ENCODE measurements around the gene CARMIL1.

The CARMIL1 gene

DNA sequence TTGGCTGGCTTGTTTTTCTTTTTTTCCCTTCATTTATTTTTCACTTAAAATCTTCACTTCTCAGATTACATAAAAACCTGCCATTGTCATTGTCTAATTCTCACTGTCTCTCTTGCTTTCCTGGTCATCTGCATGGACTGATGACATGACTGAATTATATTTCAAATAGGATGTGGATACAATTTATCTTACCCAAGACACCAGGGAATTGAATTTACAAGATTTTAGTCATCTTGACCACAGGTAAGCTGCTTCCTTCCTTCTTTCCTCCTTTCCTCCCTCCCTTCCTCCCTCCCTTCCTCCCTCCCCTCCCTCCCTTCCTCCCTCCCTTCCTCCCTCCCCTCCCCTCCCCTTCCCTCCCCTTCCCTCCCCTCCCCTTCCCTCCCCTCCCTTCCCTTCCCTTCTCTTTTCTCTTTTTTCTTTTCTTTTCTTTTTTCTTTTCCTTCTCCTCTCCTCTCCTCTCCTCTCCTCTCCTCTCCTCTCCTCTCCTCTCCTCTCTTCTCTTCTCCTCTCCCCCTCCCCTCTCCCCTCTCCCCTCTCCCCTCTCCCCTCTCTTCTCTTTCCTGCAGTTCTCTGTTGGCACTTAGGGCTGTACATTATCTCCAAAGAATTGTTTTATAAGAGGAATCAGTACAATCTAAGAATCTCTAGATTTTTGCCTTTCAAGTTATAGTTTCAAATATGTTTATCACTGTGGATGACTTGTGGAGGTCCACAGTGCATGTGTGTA lies 171.5 kb downstream of the CARMIL1 start:
- intact Hi-C loops (cut with DNase I): no loop called here
- no peak for DNase-seq

DNA sequence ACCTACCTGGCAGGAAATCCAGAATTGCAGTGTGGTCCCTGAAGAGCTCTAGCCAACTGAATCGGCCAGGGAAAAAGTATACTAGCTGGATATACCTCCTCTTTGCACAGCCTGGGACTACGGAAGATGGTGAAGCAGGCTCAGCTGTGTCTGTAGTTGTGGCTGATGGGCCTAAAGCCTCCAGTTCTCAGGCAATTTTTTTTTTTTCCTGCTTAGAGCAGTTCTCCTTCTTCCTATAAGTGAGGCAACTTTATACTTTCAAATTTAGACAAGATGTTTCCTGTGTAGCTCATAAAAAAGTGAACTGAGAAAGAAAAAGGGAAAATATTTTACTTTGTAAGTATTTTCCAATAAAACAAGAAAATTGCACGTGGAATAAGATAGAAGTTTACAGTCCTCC lies 172.9 kb downstream of the CARMIL1 start:
- intact Hi-C loops (cut with DNase I): no loop called here
- no peak for DNase-seq

DNA sequence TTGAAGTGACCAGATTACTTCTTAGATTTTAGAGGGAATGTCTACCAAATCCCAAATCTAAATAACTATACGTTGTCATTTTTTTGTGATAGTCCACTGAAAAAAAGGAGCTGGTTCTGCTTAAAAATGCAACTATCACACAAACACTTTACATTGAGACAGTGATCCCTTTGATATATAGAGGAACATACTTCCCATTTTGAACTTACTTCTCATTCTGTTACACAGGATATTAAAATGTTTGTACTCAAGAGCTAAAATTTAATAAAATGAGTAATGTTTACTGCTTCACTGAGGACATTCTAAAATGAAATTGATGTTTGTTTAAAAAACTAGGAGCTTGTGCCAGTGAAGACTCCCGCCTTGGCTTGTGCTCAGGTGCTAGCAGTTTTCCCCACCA lies 174.1 kb downstream of the CARMIL1 start:
- no peak for DNase-seq
- intact Hi-C loops (cut with DNase I): no loop called here

DNA sequence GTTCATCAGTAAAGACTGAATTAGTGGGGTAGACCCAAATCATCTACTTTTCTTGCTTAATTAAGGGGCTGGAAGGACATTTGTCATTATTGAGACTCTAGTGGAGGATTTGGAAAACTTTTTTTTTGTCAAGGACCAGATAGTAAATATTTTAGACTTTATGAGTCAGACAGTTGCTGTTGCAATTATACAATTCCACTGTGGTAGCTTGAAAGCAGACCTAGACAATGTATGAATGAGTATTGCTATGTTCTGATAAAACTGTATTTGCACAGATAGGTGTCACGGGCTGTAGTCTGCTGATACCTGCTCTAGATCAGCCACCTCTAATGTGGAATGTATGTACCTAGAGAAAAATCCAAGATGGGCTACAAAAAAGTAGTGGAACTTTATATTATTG lies 175.0 kb downstream of the CARMIL1 start:
- intact Hi-C loops (cut with DNase I): no loop called here

DNA sequence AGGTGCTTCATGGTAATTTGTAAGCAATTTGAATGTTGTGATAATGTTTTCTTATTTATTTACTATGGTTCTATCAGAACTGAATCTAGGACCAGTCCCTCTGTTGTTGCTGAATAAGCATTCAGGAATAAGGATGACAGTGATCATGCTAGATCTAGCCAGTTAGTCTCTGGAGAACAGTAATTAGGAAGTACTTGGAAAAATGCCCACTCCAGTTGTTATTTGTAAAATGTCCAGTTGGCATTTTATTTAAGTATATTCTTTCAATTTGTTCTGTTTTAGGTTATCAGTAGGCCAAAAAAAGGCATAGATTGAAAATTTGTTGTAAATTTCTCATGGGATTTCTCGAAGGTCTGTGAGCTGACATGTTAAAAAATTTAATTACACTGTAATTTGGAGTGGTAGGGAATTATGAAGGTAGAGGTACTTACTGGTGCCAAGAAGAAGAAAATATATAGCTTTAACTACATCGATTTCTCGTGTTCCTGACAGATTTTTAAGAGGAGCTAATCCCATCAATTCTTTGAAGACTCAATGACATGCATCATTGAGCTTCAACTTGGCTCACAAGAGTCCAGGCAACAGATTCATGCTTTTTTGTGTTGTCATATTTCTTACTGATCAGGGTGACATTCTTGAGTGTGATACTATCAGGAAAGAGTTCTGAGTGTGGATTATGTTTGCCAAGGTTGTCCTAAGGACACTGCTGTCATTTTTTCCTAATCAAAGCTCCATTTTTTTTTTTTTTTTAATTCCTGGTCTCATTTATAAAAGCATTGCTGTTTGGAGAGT lies 177.3 kb downstream of the CARMIL1 start:
- no peak for DNase-seq
- intact Hi-C loops (cut with DNase I): no loop called here

More for the DNA sequence above, 175.0 kb downstream of the CARMIL1 start:
- DNase-seq: no peak

DNA sequence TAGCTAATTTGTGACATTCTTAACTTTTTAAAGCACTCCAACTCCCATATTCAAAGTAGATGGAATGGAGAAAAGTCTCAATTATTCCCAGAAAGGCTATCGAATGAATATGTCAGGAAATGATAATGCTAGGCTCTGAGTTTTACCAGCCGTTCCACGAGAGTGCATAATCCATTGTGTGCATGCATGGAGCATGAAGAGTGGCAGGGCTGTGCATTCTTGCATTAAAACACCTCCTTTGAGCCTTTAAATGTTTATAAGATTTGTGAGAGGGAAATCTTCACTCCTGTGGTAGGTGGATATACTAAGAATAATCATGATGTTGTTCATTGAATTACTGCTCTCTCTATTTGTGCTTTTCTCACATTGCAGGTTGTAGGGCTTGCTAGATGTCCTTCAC lies 178.3 kb downstream of the CARMIL1 start:
- DNase-seq: no peak
- intact Hi-C loops (cut with DNase I): no loop called here

DNA sequence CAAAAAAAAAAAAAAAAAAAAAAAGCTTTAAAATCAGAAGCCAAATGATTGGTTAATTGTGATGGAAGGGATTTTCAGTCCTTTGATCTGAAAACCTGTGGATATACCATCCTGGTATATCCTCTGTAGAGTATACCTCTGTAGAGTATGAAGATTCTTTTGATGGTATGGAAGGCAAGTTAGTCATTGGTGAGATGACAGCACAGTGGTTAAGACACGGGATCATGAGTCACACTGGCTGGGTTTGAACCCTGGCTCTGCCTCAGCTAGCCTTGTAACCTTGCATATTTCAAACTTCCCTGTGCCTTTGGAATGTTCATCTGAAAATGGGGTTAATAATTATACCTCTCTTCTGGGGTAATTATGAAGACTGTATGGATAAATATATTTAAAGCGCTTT lies 179.3 kb downstream of the CARMIL1 start:
- DNase-seq: no peak
- intact Hi-C loops (cut with DNase I): no loop called here

DNA sequence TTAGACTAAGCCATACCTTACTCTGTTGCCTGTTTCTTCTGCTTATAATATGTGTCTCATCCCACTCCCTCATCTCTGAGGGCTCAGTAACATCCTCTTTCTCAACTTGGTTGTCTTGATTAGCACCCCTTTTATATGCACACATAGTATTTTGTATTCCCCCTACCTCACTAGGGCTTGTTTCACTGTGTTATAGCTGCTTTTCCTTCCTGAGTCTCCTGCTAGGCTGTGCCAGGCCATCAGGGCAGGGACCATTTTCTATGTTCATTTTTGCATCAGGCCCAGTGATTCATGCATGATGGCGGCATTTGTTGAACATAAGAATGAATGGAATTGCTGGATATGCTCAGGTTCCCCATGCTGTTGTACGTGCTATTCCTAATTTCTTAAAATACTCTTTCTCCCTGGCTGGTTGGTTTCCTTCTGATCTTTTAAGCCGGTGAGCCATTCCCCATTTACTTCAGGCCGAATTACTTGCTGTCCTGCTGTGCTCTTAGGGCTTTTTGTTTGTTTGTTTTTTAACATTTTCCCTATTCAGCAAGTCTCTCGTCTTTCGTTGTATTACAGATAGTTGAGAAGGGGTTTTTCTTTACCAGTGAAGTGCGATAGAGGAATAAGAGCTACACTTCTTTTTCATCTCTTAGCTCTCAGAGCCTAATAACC lies 183.2 kb downstream of the CARMIL1 start:
- intact Hi-C loops (cut with DNase I): no loop called here
- DNase-seq: no peak

DNA sequence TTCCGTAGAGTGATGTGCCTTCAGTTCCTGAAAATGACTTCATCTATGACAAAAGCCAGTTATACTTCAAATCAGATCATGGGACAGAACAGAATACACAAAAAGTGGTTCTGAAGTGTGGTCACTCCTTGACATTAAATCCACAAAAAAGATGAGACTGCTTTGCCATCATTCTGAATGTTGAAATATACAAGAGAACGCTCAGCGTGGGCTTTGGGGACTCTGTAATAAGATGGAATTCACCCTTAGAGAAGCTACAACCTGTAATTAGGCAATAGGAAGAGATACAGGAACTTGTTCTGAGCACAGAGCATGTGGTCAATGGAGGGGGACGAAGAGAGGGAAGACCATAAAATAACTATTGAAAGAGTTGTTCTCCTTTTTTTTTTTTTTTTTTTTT lies 184.3 kb downstream of the CARMIL1 start:
- intact Hi-C loops (cut with DNase I): no loop called here
- no peak for DNase-seq

DNA sequence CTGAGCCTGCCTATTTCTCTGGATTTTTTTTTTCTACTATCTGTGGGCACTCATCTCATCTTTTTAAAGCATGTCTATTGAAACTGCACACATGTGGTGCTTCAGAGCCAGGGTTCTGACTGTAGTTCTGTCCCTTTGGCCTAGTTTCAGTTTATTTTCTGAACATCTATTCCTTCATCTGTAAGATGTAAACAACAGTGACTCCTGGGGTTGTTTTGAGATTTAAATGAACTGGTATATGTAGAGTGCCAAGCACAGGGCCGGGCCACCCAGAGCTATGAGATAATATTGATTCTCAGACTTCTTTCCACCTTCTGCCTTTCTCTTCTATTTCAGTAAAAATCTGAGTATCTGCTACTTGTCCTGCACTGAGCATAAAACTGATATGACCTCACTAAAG lies 185.1 kb downstream of the CARMIL1 start:
- intact Hi-C loops (cut with DNase I): no loop called here
- no peak for DNase-seq

DNA sequence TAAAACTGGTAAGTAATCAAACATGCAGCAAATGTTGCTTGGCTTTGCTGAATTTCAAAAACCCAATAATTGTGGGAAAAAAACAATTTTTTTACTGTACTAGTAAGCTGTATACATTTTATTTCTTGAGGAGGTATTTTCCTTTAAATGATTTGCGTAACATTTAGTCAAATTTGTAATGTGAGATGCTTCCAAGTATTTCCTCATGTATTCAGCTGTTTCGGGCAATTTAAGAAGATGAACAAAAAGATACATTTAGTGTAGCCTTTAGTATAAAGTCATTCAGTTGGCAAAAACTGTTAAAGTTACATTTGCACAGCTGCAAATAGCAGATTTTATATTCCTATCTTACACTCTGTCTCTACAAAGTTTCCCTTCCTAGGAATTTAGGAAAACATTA lies 186.8 kb downstream of the CARMIL1 start:
- intact Hi-C loops (cut with DNase I): no loop called here
- no peak for DNase-seq

DNA sequence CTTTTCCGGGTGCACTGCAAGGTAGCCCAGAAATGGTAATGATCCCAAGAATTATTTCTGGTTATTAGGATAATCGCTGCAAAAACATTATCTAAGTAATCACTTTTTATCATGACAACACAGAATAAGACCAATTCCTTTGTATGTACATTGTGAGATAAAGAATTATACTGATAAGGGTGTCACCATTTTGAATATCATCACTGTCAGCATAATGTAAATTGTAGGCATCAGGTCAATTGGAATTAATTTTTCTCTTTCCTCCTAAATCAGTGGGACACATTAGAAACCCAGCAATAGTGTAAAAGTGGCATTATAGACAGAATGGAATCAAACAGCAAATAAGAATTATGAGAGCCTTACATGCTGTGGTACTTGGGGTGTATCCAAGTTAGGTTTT lies 189.7 kb downstream of the CARMIL1 start:
- no peak for DNase-seq
- intact Hi-C loops (cut with DNase I): no loop called here

DNA sequence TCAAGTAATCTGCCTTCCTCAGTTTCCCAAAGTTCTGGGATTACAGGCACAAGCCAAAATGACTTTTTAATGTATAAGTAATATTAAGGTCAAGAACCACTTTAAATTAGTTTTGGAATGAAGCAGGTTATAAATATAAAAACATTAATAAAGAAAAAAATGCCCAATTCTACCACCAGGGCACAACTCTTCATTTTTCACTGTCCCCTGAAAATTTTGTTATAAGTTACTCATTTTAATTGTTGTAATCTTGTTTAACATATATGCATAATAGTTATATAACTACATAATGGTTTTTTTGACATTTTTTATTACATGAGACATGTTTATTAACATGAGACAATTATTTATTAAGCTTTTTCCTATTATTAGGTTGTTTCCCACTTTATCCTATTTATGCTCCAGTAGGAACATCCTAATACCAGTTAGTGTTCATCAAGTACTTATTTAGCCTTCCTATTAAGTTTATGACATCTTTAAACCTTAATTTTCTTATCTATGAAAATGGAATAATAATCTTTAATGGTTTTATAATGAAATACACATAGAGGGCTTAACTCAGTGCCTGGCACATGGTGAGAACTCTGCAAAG lies 190.7 kb downstream of the CARMIL1 start:
- intact Hi-C loops (cut with DNase I): no loop called here
- no peak for DNase-seq

DNA sequence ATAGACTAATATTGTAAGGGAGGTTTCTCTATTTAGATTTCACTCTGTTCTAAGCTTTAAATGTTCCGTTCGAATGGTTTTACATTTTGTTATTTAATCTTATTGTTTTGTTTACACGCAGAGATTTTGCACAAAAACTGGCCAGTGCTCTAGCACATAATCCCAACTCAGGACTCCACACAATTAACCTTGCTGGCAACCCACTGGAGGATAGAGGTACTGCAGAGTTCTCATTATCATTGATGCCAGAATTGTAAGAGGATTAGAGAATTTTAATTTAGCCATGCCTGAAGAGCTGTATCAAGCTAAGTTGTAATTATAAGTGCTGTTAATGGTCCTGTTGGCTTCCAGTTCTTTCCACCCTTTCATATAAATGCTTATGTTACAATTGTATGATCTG lies 193.1 kb downstream of the CARMIL1 start:
- intact Hi-C loops (cut with DNase I): no loop called here

DNA sequence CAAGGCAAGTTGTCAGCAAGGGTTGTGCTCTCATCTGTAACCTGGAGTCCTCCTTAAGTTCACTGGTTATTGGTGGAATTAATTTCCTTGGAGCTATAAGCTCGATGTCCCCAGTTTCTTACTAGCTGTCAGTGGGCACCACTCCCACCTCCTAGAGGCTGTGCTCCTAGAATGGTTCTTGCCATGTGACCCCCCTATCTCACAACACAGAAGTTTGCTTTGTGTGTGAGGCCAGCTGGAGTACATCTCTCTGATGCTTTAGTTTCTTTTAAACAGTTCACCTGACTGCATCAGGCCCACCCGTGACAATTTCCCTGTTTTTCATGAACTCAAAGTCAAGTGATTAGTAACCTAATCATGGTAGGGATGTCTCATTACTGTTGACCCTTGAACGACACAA lies 193.7 kb downstream of the CARMIL1 start:
- intact Hi-C loops (cut with DNase I): no loop called here
- DNase-seq: no peak

More for the DNA sequence above, 193.1 kb downstream of the CARMIL1 start:
- no peak for DNase-seq

DNA sequence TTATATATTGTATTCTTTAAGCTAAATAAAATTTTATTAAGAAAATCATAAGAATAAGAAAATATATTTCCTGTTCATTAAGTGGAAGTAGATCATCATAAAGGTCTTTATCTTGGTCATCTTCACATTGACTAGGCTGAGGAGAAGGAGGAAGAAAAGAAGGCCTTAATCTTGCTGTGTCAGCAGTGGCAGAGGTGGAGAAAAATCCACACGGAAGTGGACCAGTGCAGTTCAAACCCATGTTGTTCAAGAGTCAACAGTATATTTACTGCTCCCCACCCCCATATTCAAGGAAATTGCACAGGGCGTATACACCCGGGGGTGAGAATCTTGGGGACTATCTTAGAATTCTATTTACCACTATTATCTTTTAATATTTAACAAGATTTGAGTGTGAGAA lies 194.3 kb downstream of the CARMIL1 start:
- intact Hi-C loops (cut with DNase I): no loop called here
- no peak for DNase-seq

DNA sequence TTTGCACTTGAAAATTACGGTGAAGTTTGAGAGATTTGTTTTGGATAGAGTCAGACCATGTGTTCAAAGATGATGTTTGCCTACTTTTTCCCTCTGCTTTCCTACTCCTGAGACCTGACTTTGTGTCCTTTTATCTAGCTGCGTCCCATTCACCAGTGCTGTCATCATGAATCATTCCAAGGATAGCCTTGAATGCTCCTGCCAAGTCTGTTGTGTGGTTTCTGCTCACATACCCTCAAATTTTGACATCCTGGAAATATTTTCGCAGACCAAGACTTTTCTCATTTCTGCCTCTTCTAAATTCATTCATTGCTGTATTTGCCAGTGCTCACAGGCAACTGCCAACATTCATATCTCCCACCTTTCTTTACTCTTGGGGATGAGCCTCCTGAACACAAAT lies 197.0 kb downstream of the CARMIL1 start:
- intact Hi-C loops (cut with DNase I): no loop called here

DNA sequence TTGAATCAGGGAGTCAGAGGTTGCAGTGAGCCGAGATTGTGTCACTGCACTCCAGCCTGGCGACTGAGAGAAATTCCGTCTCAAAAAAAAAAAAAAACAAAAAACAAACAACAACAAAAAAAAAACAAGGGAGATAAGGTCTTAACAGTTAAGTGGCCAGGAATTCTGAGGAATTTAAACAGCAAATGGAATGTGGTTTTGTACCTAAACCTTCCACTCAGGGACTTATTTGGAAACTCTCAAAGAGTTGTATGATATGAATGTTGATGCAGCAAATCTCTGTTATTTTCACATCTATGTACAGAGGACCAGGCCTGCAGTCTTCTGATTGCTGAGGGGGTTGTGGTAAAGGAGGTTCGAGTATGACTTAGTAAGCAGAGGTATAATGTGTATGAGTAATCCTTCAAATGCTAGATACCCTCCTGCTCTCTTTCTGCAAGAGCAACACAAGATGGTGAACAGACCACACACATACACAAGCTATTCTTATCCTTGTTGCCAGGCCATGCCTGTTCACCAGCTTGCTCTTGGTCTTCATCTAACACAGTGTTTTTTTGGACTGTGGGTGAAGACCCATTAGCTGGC lies 197.9 kb downstream of the CARMIL1 start:
- no peak for DNase-seq
- intact Hi-C loops (cut with DNase I): no loop called here

More for the DNA sequence above, 197.0 kb downstream of the CARMIL1 start:
- no peak for DNase-seq

DNA sequence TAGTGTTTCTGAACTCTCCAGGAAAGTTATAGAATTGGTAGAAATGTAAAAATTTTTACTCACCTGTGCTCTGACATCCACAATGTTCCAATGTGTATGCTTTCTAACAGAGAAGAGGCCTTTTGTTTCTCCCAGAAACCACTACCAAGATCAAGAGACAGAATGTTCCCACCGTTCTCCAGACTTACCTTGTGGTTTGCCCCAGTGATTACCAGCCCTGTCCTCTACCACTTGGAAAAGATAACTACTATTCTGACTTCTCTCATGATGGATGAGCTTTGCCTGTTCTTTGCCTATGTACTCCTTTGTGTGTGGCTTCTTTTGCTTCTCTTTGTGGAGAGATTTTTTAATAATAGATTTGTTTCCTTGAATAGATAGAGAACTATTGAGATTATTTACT lies 199.8 kb downstream of the CARMIL1 start:
- no peak for DNase-seq
- intact Hi-C loops (cut with DNase I): no loop called here

DNA sequence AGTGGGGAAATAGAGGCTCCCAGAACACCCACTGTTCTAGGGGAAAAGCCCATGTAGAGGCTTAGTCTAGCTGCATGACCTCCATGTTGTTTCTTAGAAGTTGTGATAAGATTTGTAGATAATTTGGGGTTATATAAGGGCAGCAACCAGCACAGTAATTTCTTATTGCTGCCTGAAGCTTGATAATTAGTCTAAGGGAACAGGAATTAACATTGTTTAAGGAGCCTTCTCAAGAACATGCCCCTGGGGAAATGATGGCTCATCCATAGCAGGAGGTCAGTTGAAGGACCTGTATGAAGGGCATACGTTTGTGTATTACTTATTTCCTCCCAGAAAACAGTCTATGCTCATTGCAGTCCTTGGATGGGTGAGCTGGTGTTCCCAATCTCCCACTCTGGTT lies 202.1 kb downstream of the CARMIL1 start:
- intact Hi-C loops (cut with DNase I): no loop called here

More for the DNA sequence above, 202.1 kb downstream of the CARMIL1 start:
- DNase-seq: no peak
